Adrenal gland (tissue), 5 donors: ENCODE measurements around the gene DNAJC6.

Experiments used
- POLR2A ChIP-seq, 2 donors: fragments of 450-650 bp; IDR thresholded peaks; one replicate each; pipeline ENCODE4 v1.6.1; 2017; ENCODE audit warnings: antibody characterized with exemption in 2 of 2, mild to moderate bottlenecking in 2 of 2, moderate library complexity in 1 of 2
- TF ChIP-seq, protein P1 (sequence below), 6 experiments: fragments of 450-650 bp in 4 of 6; fragments of 200-600 bp in 2 of 6; sonication (generic) in 1 of 6; IDR thresholded peaks; 1 replicate in 5 of 6; 2 replicates in 1 of 6; pipeline versions ENCODE4 v1.5.1 to v1.8.0; 2016 to 2021; ENCODE audit warnings: antibody characterized with exemption in 6 of 6, mild to moderate bottlenecking in 2 of 6, moderate library complexity in 1 of 6
- donor health status: DM: no; HTN: no; CAD: no.

DNA sequence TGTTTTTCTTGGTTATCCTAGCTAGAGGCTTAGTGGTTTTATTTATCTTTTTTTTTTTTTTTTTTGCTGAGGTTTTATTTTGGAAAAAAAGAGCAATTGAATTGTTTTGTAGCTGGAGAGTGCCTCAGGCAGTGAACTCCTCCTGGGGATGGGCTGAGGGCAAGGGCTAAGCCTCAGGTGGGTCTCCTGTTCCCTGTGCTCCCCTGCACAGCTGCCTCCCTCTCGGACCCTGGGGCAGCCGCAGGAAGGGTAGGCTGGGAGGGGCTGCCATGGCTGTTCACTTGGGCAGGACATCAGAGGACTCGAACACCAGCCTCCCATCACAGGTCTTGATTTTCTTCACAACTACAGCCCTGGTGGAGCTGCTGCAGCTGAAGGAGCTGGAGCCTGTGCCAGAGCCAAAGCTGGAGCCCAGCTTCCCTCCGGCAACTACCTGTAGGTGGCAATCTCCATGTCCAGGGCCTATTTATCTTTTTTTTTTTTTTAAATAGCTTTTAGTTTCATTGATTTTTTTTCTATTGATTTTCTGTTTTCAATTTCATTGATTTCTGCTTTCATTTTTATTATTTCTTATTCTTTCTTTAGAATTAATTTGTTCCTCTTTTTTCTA lies 140.0 kb downstream of the DNAJC6 start:
- TF ChIP-seq, protein P1, sequence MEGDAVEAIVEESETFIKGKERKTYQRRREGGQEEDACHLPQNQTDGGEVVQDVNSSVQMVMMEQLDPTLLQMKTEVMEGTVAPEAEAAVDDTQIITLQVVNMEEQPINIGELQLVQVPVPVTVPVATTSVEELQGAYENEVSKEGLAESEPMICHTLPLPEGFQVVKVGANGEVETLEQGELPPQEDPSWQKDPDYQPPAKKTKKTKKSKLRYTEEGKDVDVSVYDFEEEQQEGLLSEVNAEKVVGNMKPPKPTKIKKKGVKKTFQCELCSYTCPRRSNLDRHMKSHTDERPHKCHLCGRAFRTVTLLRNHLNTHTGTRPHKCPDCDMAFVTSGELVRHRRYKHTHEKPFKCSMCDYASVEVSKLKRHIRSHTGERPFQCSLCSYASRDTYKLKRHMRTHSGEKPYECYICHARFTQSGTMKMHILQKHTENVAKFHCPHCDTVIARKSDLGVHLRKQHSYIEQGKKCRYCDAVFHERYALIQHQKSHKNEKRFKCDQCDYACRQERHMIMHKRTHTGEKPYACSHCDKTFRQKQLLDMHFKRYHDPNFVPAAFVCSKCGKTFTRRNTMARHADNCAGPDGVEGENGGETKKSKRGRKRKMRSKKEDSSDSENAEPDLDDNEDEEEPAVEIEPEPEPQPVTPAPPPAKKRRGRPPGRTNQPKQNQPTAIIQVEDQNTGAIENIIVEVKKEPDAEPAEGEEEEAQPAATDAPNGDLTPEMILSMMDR (IDR thresholded peaks at IDR 0.05) = no peak
- no peak for TF ChIP-seq POLR2A (IDR thresholded peaks at IDR 0.05)
